WTC11 (cell line): ENCODE measurements around the gene MYLK2. TPM values are rescaled to one million over a fixed set of nuclear protein-coding genes. Genes with fewer than 3 reads are reported as not detected.

ENCODE experiments used
- ATAC-seq: fragments of 200-7000 bp; cut with Tn5 transposase; 2 replicates; pipeline ENCODE4 v1.10.0; 2021; ENCODE audit warnings: mild to moderate bottlenecking, moderate library complexity
- Bru-seq: library from RNA; stranded (reverse); fragments of 400-500 nt; gene quantifications from one replicate; lab custom pipeline; 2021; lab: Mats Ljungman, UMichigan
- CTCF ChIA-PET: fragments of 300-600 bp; sonication (Branson Sonifier 250); formaldehyde crosslinking; loops from one replicate; lab custom pipeline; 2021; ENCODE audit warnings: antibody characterized with exemption; lab: Charles Lee
- POLR2A ChIA-PET: fragments of 350-600 bp; sonication (Branson Sonifier 250); formaldehyde crosslinking; loops from one replicate; lab custom pipeline; 2021; ENCODE audit warnings: antibody characterized with exemption; lab: Charles Lee
- DNase-seq: peaks from one replicate; pipeline ENCODE4 v3.0.0; 2021; ENCODE audit warnings: low spot score
- H3K27ac Mint-ChIP-seq: 2 replicates; pipeline ENCODE4 v1.8.0; 2021; ENCODE audit warnings: mixed read lengths
- H3K27me3 Mint-ChIP-seq: 2 replicates; pipeline ENCODE4 v1.8.0; 2021; ENCODE audit warnings: low read depth, mild to moderate bottlenecking, moderate library complexity, mixed read lengths
- H3K36me3 Mint-ChIP-seq: 2 replicates; pipeline ENCODE4 v1.8.0; 2021; ENCODE audit warnings: mixed read lengths
- H3K4me1 Mint-ChIP-seq: 2 replicates; pipeline ENCODE4 v1.8.0; 2022; ENCODE audit warnings: mixed read lengths
- H3K4me3 Mint-ChIP-seq: 2 replicates; pipeline ENCODE4 v1.8.0; 2021; ENCODE audit warnings: mild to moderate bottlenecking, moderate library complexity, mixed read lengths
- H3K9me3 Mint-ChIP-seq: 2 replicates; pipeline ENCODE4 v1.8.0; 2021; ENCODE audit warnings: mixed read lengths
- AFF4 ChIP-seq: sonication (generic); formaldehyde crosslinking; IDR thresholded peaks from 2 replicates; pipeline ENCODE4 v1.8.1; 2023; ENCODE audit warnings: mild to moderate bottlenecking, missing genetic modification reagents, borderline replicate concordance
- ATF6 ChIP-seq: sonication (generic); formaldehyde crosslinking; IDR thresholded peaks from 2 replicates; pipeline ENCODE4 v1.8.1; 2023; ENCODE audit warnings: mild to moderate bottlenecking, missing genetic modification reagents
- CBFB ChIP-seq: sonication (generic); formaldehyde crosslinking; IDR thresholded peaks from 2 replicates; pipeline ENCODE4 v1.8.1; 2022; ENCODE audit warnings: mild to moderate bottlenecking, low read depth, missing genetic modification reagents
- CTCF ChIP-seq: fragments of 200-600 bp; IDR thresholded peaks from 2 replicates; pipeline ENCODE4 v1.8.0; 2022; ENCODE audit warnings: antibody characterized with exemption
- EMX1 ChIP-seq: fragments of 250-450 bp; sonication (Bioruptor Pico); IDR thresholded peaks from 2 replicates; pipeline ENCODE4 v1.8.0; 2021; ENCODE audit warnings: mild to moderate bottlenecking
- HMGXB4 ChIP-seq: sonication (generic); formaldehyde crosslinking; IDR thresholded peaks from 2 replicates; pipeline ENCODE4 v1.8.1; 2023; ENCODE audit warnings: mild to moderate bottlenecking, moderate library complexity, missing genetic modification reagents
- MLX ChIP-seq: sonication (generic); formaldehyde crosslinking; IDR thresholded peaks from 2 replicates; pipeline ENCODE4 v1.8.1; 2023; ENCODE audit warnings: mild to moderate bottlenecking, missing genetic modification reagents, moderate library complexity
- MYBL2 ChIP-seq: sonication (generic); formaldehyde crosslinking; IDR thresholded peaks from 2 replicates; pipeline ENCODE4 v1.8.1; 2023; ENCODE audit warnings: mild to moderate bottlenecking, moderate library complexity, missing genetic modification reagents
- NR1H2 ChIP-seq: sonication (generic); formaldehyde crosslinking; IDR thresholded peaks from 2 replicates; pipeline ENCODE4 v1.9.0; 2021; ENCODE audit warnings: mild to moderate bottlenecking, moderate library complexity, missing genetic modification reagents
- TP53 ChIP-seq: sonication (generic); formaldehyde crosslinking; IDR thresholded peaks from 2 replicates; pipeline ENCODE4 v1.8.1; 2023; ENCODE audit warnings: mild to moderate bottlenecking, missing genetic modification reagents
- ZNF396 ChIP-seq: fragments of 250-450 bp; sonication (Bioruptor Pico); IDR thresholded peaks from 2 replicates; pipeline ENCODE4 v1.8.0; 2021; ENCODE audit warnings: mild to moderate bottlenecking, moderate library complexity, borderline replicate concordance
- ZNF425 ChIP-seq: fragments of 250-450 bp; sonication (Bioruptor Pico); conservative IDR thresholded peaks from 2 replicates; pipeline ENCODE4 v1.9.0; 2021; ENCODE audit warnings: mild to moderate bottlenecking
- ZNF532 ChIP-seq: fragments of 250-450 bp; sonication (Bioruptor Pico); IDR thresholded peaks from 2 replicates; pipeline ENCODE4 v1.9.0; 2021; ENCODE audit warnings: mild to moderate bottlenecking, borderline replicate concordance
- long read RNA-seq, 3 experiments: library from RNA in 1 of 3; library from capped mRNA in 1 of 3; library from polyadenylated mRNA in 1 of 3; unstranded in 2 of 3; stranded (forward) in 1 of 3; transcript quantifications; one replicate each; pipeline ENCODE4 v2.0.0, GENCODE V29; 2021
- total RNA-seq: library from RNA; stranded (reverse); gene quantifications from 3 replicates; pipeline ENCODE4 v1.2.3, GENCODE V29; 2021

Gene MYLK2
- total RNA-seq (0.11 to 0.28 TPM in 2 of 3 replicates, not detected in the other), Bru-seq, nascent RNA (percentile 21 among the genes with signal in this experiment)
- long read RNA-seq, experiment 1: 0 reads
- long read RNA-seq, experiment 2: 0 reads
- long read RNA-seq, experiment 3, partial matches to known transcripts: 0 of 1 reads
- long read RNA-seq, experiment 3, other reads (novel, unspliced or antisense): 1 of 1 reads

GRCh38 chr20:31819083-31819784 lies at the start of gene MYLK2:
Gene MYLK2 (plus strand): TSS chr20:31819356. CDS start chr20:31819581, 225 bp downstream.
- H3K9me3 Mint-ChIP-seq: no peaks in the 10 kb centered on the region
- DNase-seq (no peak), ATAC-seq (no peak)
- peaks cover 12% of the 10 kb centered on the region for H3K4me1 Mint-ChIP-seq
- no peak within 1 kb of the TSS for H3K4me3 Mint-ChIP-seq
- POLR2A ChIA-PET: no interaction called here
- no peaks in the 10 kb centered on the region for H3K27me3 Mint-ChIP-seq
- no peaks in the 10 kb centered on the region for H3K36me3 Mint-ChIP-seq
- no peak for TF ChIP-seq MYBL2 (CRISPR knock-in tag)
- no peak for TF ChIP-seq ZNF396
- TF ChIP-seq CTCF: no peak
- no peak for TF ChIP-seq ATF6
- TF ChIP-seq EMX1: no peak
- no peak for TF ChIP-seq TP53
- TF ChIP-seq AFF4 (CRISPR knock-in tag): no peak
- TF ChIP-seq ZNF532: no peak
- TF ChIP-seq HMGXB4: no peak
- TF ChIP-seq MLX: no peak
- TF ChIP-seq NR1H2 (CRISPR knock-in tag): no peak
- TF ChIP-seq CBFB: no peak
- TF ChIP-seq ZNF425: no peak
- CTCF ChIA-PET: interaction anchor here (0.8 to 1.2 kb wide), 4 partner anchors 27 to 132 kb away, joined by 3 to 10 read pairs (median 4); partner anchors contain the start of gene PDRG1
- H3K27ac Mint-ChIP-seq: no peak within 1 kb of the TSS
